GM18870 (cell line): Measurements from ENCODE around the gene OAF.

ENCODE experiments used
- ATAC-seq: cut with Tn5 transposase; IDR thresholded peaks from one replicate; pipeline ENCODE4 v1.9.1; 2021; ENCODE audit warnings: moderate library complexity; ENCODE audit not compliant: unreplicated experiment

The OAF gene

GRCh38 chr11:120201653-120202052, 9.2 kb upstream of the OAF start:
- no peak for ATAC-seq

DNA sequence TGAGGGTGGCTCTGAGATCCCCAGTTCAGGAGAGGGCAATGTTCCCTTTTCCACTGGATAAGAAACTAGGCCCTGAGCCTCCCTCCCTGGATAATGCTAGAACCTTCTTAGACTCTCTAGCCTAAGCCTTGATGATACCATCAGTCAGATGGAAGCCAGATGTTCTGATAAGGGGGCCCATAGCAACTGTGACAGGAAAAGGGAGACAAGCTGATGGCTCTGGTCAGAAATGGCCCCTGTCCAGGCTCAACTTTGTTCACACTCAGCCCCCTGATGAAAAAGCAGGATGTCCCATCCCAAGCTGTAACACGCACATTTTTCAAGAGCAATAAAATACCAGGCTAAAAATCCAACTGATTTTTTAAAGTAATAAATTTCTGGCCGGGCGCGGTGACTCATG, 7.2 kb upstream of the OAF start:
- ATAC-seq = no peak

DNA sequence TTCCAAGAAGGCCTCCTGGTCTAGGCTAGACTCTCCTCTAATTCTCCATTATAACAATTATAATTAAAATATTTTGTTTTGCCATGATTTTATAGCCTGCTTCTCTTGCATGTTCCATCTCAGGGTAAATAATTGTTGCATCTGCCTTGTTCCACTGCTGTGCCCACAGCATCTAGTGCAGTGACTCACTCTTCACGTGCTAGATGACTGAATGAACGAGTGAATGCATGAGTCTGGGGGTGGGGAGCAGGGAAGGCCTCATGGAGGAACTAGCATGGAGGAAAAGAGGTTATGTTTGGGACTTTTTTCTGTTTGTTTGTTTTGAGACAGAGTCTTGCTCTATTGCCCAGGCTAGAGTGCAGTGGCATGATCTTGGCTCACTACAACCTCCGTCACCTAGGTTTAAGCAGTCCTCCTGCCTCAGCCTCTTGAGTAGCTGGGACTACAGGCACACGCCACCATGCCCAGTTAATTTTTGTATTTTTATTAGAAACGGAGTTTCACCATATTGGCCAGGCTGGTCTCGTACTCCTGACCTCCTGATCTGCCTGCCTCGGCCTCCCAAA, 5.2 kb upstream of the OAF start:
- no peak for ATAC-seq

DNA sequence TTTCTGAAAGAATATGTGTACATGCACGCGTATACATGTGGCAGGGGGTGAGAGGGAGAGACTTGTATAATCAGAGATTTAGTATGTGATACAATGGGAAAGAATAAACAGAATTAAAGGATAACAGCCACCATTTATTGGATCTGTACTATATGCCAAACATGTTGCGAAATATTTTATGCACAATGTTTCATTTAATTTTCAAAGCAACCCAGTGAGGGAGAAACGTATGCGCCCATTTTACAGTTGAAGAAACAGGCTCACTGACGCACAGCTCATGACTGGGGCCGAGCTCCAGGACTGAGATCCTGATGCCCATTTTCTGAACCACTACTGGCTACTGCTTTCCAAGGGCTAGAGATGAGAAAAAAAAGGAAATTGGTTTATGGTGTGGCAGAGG, 3.3 kb upstream of the OAF start:
- no peak for ATAC-seq

DNA sequence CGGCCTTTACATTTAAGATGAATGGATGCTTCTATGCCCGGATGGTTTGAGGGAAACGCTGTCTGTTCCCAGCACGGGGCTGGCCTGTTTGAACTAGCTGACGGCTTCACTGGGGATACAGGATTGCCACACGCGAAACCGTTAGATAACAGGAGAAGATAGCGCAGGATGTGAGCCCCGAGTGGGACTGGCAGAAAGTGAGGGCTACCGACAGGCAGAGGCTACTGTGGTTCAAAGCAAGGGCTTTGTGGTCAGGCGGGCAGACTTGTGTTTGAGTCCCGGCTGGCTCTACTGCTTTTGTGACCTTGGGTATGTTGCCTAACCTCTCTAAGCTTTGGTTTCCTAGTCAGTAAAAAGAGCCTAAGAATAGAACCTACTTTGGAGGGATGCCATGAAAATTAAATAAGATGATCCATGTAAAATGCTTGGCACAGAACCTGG, 2.8 kb upstream of the OAF start:
- ATAC-seq = no peak

DNA sequence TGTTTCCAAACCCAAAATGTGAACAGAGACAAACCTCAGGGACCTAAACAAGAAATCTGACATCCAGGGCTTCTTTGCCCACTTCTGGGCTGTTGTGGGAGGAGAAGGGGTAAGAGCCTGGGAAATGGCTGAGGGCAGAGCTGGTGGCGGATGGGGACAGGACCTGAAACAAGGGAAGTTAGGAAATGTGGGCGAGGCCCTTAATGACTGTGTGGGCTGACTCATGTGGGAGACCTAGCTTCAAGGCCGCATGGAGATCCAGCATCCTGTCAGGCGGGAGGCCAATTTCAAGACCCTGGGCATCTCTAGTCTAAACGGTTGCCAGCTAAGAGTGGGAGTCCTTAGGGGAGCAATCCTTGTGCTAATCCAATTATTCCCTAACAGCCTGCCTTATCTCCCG, 2.1 kb upstream of the OAF start:
- ATAC-seq = no peak

DNA sequence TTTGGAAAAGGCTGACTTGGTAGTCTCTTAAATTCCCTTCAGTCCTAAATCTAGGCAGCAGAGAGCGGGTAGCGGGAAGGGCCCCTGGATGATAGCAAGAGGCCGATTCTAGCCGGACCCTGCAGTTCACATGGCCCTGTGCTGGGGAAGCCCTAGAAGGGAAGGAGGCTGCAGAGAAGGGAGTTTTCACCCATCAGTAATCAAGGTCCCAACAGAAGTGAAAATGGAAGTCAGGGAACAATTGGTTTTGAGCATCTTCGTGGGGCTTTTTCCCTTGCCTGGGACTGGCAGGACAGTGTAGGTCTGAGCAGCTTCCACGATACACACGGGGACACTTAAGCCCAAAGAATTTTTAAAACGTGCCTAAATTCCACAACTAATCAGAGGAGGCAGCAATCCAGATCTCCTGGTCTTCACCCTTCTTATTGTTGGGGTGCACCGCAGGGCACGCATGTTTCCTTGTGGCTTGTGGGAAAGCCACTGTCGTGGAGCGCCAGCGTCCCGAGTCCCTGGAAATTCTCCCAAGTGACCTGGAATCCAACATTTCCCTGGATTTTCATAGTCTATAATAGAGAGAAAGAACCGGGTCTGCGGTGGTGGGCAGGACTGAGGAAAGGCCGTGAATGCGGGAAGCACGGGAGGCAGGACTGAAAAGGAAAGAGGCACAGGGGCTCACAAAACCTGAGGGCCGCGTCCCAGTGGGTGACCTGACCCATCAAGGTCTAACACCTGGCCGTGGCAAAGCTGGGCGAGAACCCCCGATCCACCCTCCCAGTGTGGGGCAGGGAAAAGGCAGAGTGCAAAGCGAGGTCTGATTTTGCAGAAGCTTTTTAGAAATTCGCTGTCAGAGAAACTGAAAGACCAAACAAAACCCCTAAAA, 846 bp upstream of the OAF start:
- no peak for ATAC-seq

DNA sequence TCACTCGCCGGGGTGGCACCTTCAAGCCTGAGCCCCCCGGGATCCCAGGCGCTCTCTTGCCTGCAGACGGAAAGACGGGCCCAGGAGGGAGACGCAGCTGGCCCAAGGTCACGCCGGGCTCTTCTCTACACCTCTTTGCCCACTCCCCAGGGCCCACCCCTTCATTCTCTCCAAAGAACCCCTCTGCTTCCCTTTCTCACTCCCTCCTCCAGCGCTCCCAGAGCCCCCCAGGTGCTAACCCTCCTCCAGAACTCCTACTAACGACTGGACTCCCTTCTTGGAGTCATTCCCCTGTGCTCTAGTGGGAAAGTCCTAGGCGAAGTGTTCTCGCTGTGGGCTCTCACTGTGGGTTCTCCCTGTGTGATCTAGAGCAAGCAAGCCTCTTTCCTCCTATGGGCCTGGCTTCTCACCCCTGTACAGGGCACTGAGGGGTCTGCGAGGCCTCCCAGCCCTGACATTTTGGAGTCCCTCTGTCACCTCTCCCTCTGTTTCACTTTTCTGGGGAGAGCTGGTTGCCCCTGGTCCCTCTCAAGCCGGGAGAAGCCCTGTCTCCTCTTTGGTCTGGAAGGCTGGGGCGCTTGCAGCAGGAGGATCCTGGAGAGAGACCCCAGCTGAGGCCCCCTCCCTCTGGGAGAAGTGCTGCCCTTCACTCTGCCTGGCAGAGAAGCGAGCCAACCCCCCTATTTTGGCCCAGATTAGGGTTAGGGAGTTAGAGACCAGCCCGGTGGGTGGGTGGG, 858 bp downstream of the OAF start:
- ATAC-seq = no peak

GRCh38 chr11:120212259-120212878, 1.5 kb downstream of the OAF start:
- no peak for ATAC-seq

- ATAC-seq = no peak
Observed at GRCh38 chr11:120212926-120213325, 2.1 kb downstream of the OAF start.

GRCh38 chr11:120214581-120214980, 3.7 kb downstream of the OAF start:
- no peak for ATAC-seq

DNA sequence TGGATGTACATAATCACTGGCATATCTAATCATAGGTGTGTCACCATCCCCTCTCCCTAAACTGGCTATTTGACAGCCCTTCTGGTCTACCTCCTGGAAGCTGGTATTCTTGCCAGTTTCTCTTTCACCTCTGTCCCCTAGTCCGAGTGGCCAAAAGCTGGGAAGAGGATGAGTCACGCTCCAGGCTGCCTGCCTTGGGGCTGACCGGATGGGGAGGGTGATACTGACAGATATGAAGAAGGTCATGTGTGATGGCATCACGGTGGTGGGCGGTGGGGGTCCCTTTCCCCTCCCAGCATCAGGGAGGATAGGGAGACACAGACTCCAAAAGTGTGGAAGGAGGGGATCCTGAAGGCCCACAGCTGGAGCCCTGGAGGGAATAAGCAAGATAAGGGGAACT, 4.8 kb downstream of the OAF start:
- no peak for ATAC-seq

GRCh38 chr11:120216426-120217102, 5.7 kb downstream of the OAF start:
- no peak for ATAC-seq

DNA sequence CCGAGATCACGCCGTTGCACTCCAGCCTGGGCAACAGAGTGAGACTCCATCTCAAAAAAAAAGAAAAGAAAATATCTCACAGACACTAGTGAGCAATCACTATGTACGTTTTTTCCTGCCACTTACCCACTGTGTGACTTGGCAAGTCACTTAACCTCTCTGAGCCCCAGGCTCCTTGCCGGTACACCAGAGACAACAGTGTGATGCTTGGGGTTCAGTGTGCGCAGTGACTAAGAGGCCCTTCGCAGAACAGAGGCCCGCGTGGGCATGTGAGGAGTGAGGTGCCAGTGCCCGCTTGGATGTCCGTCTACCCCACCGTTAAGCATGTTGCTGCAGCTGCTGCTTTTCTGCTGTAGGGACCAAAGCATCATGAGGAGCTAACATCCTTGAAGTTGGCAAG, 6.7 kb downstream of the OAF start:
- no peak for ATAC-seq

- no peak for ATAC-seq
Observed at GRCh38 chr11:120217941-120218694, 7.3 kb downstream of the OAF start.

DNA sequence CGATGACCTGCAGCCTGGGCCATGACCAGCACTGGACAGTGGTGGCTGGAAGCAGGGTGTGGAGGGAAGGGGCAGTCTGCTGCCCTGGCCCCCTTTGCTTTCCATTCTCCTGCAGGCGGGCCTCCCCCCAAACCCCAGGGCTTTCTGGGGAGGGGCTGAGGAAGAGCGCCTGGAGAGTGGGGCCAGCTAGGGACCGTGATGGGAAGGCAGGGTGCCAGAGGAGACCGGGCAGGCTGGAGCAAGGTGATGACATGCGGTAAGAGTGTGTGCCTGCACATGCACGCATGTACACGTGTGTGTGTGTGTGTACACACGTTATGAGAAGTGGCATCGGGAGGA, 7.8 kb downstream of the OAF start:
- no peak for ATAC-seq

GRCh38 chr11:120219232-120219937, 8.6 kb downstream of the OAF start:
- no peak for ATAC-seq

- no peak for ATAC-seq
Observed at GRCh38 chr11:120219938-120220746, 9.3 kb downstream of the OAF start.

- no peak for ATAC-seq
Observed at GRCh38 chr11:120220747-120221037, 9.9 kb downstream of the OAF start.
